ENCODE results near the gene NTRK3.

DNA sequence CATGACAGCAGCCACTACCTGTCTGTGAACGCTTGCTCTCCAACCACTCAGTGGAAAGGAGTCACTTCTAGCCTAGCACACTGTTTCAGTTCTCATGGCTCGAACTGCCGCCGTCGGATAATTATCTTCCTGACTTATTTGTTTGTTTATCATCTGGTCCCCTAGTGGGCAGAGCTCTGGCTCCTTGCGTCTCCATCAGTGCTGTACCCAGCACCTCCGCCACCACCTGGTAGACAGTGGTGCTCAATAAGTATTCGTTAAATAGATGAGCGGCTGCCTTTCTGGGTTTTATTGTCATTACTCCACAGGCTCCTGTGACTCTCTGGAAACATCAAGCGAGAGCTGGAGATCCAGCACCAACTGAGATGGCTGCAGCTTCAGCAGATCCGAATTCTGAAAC, 297.5 kb downstream of the NTRK3 start:
- no peak for TF ChIP-seq POLR2AphosphoS5 (IDR thresholded peaks at IDR 0.05; ENCODE audit: low read depth, low read length)
- no peak for TF ChIP-seq ASH2L (IDR thresholded peaks at IDR 0.05; ENCODE audit: low read length)
- TF ChIP-seq, protein P1, sequence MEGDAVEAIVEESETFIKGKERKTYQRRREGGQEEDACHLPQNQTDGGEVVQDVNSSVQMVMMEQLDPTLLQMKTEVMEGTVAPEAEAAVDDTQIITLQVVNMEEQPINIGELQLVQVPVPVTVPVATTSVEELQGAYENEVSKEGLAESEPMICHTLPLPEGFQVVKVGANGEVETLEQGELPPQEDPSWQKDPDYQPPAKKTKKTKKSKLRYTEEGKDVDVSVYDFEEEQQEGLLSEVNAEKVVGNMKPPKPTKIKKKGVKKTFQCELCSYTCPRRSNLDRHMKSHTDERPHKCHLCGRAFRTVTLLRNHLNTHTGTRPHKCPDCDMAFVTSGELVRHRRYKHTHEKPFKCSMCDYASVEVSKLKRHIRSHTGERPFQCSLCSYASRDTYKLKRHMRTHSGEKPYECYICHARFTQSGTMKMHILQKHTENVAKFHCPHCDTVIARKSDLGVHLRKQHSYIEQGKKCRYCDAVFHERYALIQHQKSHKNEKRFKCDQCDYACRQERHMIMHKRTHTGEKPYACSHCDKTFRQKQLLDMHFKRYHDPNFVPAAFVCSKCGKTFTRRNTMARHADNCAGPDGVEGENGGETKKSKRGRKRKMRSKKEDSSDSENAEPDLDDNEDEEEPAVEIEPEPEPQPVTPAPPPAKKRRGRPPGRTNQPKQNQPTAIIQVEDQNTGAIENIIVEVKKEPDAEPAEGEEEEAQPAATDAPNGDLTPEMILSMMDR (IDR thresholded peaks at IDR 0.05; ENCODE audit: control extremely low read depth in 1 of 3, insufficient read depth in 1 of 3, low read depth in 1 of 3, low read length in 3 of 3) = no peak
